ENCODE data around the gene CATSPER1.
A peak's percentile ranks its signal among the peaks of the same experiment; 100 is the strongest.

The CATSPER1 gene

GRCh38 chr11:66006134-66006890 lies 20.0 kb downstream of the CATSPER1 start:
- peaks cover 19% of the 10 kb centered on the region for H3K36me3 ChIP-seq (replicated peaks; ENCODE audit: low read depth, low read length)
- H3K4me3 ChIP-seq (ENCODE audit: low read length) = no peak overlapping the region
- H4K20me1 ChIP-seq (ENCODE audit: insufficient read depth, low read length) = no peaks in the 10 kb centered on the region
- H2AFZ ChIP-seq (ENCODE audit: low read depth, low read length) = no peak overlapping the region
- H3K9me3 ChIP-seq (ENCODE audit: insufficient read depth, low read length) = no peaks in the 10 kb centered on the region
- peaks cover 26% of the 10 kb centered on the region for H3K79me2 ChIP-seq (ENCODE audit: low read length)
- H3K4me1 ChIP-seq (ENCODE audit: low read length) = peaks cover 6% of the 10 kb centered on the region
- no peak overlapping the region for H3K4me2 ChIP-seq (ENCODE audit: low read length)
- no peak overlapping the region for H3K27ac ChIP-seq (ENCODE audit: low read length)
- TF ChIP-seq CTCF (IDR thresholded peaks at IDR 0.05; ENCODE audit: low read depth, low read length) (no peak), EZH2phosphoT487 (IDR thresholded peaks at IDR 0.05; ENCODE audit: low read depth) (no peak)
- no peaks in the 10 kb centered on the region for H3K27me3 ChIP-seq (ENCODE audit: low read depth, low read length)
- H3K9ac ChIP-seq (ENCODE audit: low read length) = no peak overlapping the region

GRCh38 chr11:66004186-66004585 lies 22.1 kb downstream of the CATSPER1 start:
- Histone ChIP-seq H3K9me3 (ENCODE audit: insufficient read depth, low read length) (no peaks in the 10 kb centered on the region), H3K36me3 (replicated peaks; ENCODE audit: low read depth, low read length) (peaks cover 32% of the 10 kb centered on the region), H3K4me2 (ENCODE audit: low read length) (no peak overlapping the region), H3K27ac (ENCODE audit: low read length) (no peak overlapping the region), H3K4me1 (ENCODE audit: low read length) (peaks cover 9% of the 10 kb centered on the region), H2AFZ (ENCODE audit: low read depth, low read length) (no peak overlapping the region), H4K20me1 (ENCODE audit: insufficient read depth, low read length) (no peaks in the 10 kb centered on the region), H3K4me3 (ENCODE audit: low read length) (no peak overlapping the region), H3K27me3 (ENCODE audit: low read depth, low read length) (no peaks in the 10 kb centered on the region), H3K79me2 (ENCODE audit: low read length) (peaks cover 45% of the 10 kb centered on the region), H3K9ac (ENCODE audit: low read length) (no peak overlapping the region)
- no peak for TF ChIP-seq CTCF (IDR thresholded peaks at IDR 0.05; ENCODE audit: low read depth, low read length)
- no peak for TF ChIP-seq EZH2phosphoT487 (IDR thresholded peaks at IDR 0.05; ENCODE audit: low read depth)

- Histone ChIP-seq H3K9me3 (ENCODE audit: insufficient read depth, low read length) (no peaks in the 10 kb centered on the region), H3K4me3 (ENCODE audit: low read length) (peak overlapping the region; percentile 92), H3K4me1 (ENCODE audit: low read length) (peaks cover 9% of the 10 kb centered on the region), H3K9ac (ENCODE audit: low read length) (peak overlapping the region; percentile 89), H3K27me3 (ENCODE audit: low read depth, low read length) (no peaks in the 10 kb centered on the region), H2AFZ (ENCODE audit: low read depth, low read length) (no peak overlapping the region), H3K27ac (ENCODE audit: low read length) (peak overlapping the region; percentile 86; the same call in 1 of the 2 replicates), H3K4me2 (ENCODE audit: low read length) (peak overlapping the region; percentile 84), H4K20me1 (ENCODE audit: insufficient read depth, low read length) (no peaks in the 10 kb centered on the region), H3K36me3 (replicated peaks; ENCODE audit: low read depth, low read length) (peaks cover 41% of the 10 kb centered on the region), H3K79me2 (ENCODE audit: low read length) (peaks cover 47% of the 10 kb centered on the region)
- no peak for TF ChIP-seq EZH2phosphoT487 (IDR thresholded peaks at IDR 0.05; ENCODE audit: low read depth)
- TF ChIP-seq CTCF (IDR thresholded peaks at IDR 0.05; ENCODE audit: low read depth, low read length) = no peak
These were observed 23.0 kb downstream of the CATSPER1 start for GRCh38 chr11:66003291-66003690.

GRCh38 chr11:66002648-66003225 lies 23.5 kb downstream of the CATSPER1 start:
- H4K20me1 ChIP-seq (ENCODE audit: insufficient read depth, low read length) = no peaks in the 10 kb centered on the region
- peaks cover 47% of the 10 kb centered on the region for H3K79me2 ChIP-seq (ENCODE audit: low read length)
- no peaks in the 10 kb centered on the region for H3K27me3 ChIP-seq (ENCODE audit: low read depth, low read length)
- peak overlapping the region; percentile 92 for H3K4me3 ChIP-seq (ENCODE audit: low read length)
- peak overlapping the region; percentile 86 for H3K27ac ChIP-seq (ENCODE audit: low read length)
- H3K9ac ChIP-seq (ENCODE audit: low read length) = peak overlapping the region; percentile 89
- H3K36me3 ChIP-seq (replicated peaks; ENCODE audit: low read depth, low read length) = peaks cover 46% of the 10 kb centered on the region
- TF ChIP-seq EZH2phosphoT487 (IDR thresholded peaks at IDR 0.05; ENCODE audit: low read depth) (no peak), CTCF (IDR thresholded peaks at IDR 0.05; ENCODE audit: low read depth, low read length) (peak; percentile 15; the same call in 1 of the 2 replicates)
- peaks cover 9% of the 10 kb centered on the region for H3K4me1 ChIP-seq (ENCODE audit: low read length)
- H3K4me2 ChIP-seq (ENCODE audit: low read length) = peak overlapping the region; percentile 84
- H2AFZ ChIP-seq (ENCODE audit: low read depth, low read length) = peak overlapping the region; percentile 71
- no peaks in the 10 kb centered on the region for H3K9me3 ChIP-seq (ENCODE audit: insufficient read depth, low read length)
